Measurements from ENCODE around the gene TRIM54. TPM values are rescaled to one million over a fixed set of nuclear protein-coding genes. Genes with fewer than 3 reads are reported as not detected.

Gene TRIM54
- total and polyA plus RNA-seq, 2 of the 4 experiments (the other 2 are of a cell fraction): 0.15 TPM; not detected in 1

DNA sequence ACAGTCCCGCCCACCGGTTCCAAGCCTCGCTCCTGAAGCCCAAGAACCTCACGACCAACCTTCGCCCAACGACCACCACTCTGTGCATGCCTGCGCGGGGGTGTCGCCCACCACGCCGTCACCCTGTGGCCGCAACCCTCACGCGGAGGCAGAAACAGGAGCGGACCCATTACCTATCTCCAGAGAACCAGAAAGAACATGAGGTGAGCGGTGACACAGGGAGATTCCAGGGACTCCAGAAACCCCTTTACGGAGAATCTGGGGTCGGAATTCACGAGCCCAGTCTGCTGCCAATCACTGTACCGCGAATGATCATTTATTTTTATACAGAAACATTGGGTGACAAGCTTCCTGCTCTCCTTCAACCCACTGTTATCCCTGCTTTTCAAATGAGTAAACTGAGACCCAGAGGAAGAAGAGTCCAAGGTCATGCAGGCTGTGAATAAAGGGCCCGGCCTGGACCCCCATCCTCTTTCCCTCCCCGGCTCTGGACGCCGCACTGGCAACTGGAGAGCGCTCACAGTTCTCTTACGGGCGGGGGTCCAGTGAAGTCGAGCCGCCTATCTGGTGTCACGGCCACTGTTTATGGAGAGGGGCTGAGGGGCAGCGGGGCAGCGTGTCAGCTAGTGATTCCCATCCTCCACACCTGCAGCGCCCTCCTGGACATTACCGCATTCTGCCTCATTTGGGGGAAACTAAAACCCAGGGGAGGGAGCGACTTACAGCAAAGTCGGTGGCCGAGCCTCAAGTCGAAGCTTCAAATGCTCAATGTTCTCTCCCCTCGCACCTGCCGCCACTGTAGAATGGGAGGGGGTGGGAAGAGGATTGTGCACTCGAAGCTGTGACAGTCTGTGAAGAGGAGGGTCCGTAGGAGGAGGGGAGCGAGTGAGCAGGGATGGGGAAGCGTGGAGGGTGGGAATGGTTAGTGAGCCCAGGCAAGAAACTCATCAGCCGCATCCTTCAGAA lies 18.7 kb upstream of the TRIM54 start (continued):
- TF ChIP-seq, protein P1, sequence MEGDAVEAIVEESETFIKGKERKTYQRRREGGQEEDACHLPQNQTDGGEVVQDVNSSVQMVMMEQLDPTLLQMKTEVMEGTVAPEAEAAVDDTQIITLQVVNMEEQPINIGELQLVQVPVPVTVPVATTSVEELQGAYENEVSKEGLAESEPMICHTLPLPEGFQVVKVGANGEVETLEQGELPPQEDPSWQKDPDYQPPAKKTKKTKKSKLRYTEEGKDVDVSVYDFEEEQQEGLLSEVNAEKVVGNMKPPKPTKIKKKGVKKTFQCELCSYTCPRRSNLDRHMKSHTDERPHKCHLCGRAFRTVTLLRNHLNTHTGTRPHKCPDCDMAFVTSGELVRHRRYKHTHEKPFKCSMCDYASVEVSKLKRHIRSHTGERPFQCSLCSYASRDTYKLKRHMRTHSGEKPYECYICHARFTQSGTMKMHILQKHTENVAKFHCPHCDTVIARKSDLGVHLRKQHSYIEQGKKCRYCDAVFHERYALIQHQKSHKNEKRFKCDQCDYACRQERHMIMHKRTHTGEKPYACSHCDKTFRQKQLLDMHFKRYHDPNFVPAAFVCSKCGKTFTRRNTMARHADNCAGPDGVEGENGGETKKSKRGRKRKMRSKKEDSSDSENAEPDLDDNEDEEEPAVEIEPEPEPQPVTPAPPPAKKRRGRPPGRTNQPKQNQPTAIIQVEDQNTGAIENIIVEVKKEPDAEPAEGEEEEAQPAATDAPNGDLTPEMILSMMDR (conservative IDR thresholded peaks at IDR 0.05; ENCODE audit: low read depth, low read length): no peak

Measured in IMR-90 (cell line).